MCF 10A (cell line): ENCODE results near the gene TTC23. TPM values are rescaled to one million over a fixed set of nuclear protein-coding genes. Genes with fewer than 3 reads are reported as not detected.

ENCODE experiments used
- BruUV-seq: library from RNA; stranded (reverse); fragments of 400-500 nt; replicated peaks from 2 replicates; lab custom pipeline; 2021; lab: Mats Ljungman, UMichigan
- CTCF ChIA-PET: fragments of 300-600 bp; sonication (Branson Sonifier 250); formaldehyde crosslinking; extraction: SDS; loops from one replicate; lab custom pipeline; 2021; ENCODE audit warnings: antibody characterized with exemption, inconsistent platforms; lab: Yijun Ruan, JAX
- POLR2A ChIA-PET: fragments of 300-600, 350-650 bp; sonication (Branson Sonifier 250); formaldehyde crosslinking; extraction: SDS; loops from one replicate; lab custom pipeline; 2020; ENCODE audit warnings: antibody characterized with exemption, inconsistent platforms; lab: Yijun Ruan, JAX
- DNase-seq: peaks from one replicate; pipeline ENCODE4 v3.0.0-alpha.2; 2018; ENCODE audit not compliant: unreplicated experiment
- H3K27ac Mint-ChIP-seq: one replicate; pipeline ENCODE4 v1.8.0; 2022; ENCODE audit warnings: mild to moderate bottlenecking, low read depth, mixed read lengths; ENCODE audit not compliant: unreplicated experiment
- H3K27me3 Mint-ChIP-seq: one replicate; pipeline ENCODE4 v1.8.0; 2022; ENCODE audit warnings: mixed read lengths; ENCODE audit not compliant: insufficient read depth, unreplicated experiment
- H3K36me3 Mint-ChIP-seq: one replicate; pipeline ENCODE4 v1.8.0; 2022; ENCODE audit warnings: mild to moderate bottlenecking, moderate library complexity, mixed read lengths; ENCODE audit not compliant: insufficient read depth, unreplicated experiment
- H3K4me1 Mint-ChIP-seq: one replicate; pipeline ENCODE4 v1.8.0; 2022; ENCODE audit warnings: mixed read lengths; ENCODE audit not compliant: insufficient read depth, unreplicated experiment
- H3K4me3 Mint-ChIP-seq: one replicate; pipeline ENCODE4 v1.8.0; 2022; ENCODE audit warnings: mild to moderate bottlenecking, moderate library complexity, mixed read lengths; ENCODE audit not compliant: unreplicated experiment
- H3K9me3 Mint-ChIP-seq: one replicate; pipeline ENCODE4 v1.8.0; 2022; ENCODE audit warnings: mixed read lengths; ENCODE audit not compliant: unreplicated experiment
- CTCF ChIP-seq: fragments of 200-600 bp; IDR thresholded peaks from one replicate; pipeline ENCODE4 v1.8.0; 2022; ENCODE audit warnings: antibody characterized with exemption, mild to moderate bottlenecking; ENCODE audit not compliant: unreplicated experiment
- intact Hi-C: fragments of 100-400 bp; cut with micrococcal nuclease; formaldehyde crosslinking; loops from 2 replicates; pipeline ENCODE4 v1.14.1; 2022
- total RNA-seq: library from RNA; stranded (reverse); gene quantifications from 2 replicates; pipeline ENCODE4 v1.2.3, GENCODE V29; 2022

Gene TTC23
- total RNA-seq, 1 experiment from 2014 or later = 15.1 TPM

GRCh38 chr15:99146661-99147060 is 102.7 kb downstream of the TTC23 start:
- no TSS peak for BruUV-seq
- H3K36me3 Mint-ChIP-seq = peaks cover 26% of the 10 kb centered on the region
- H3K9me3 Mint-ChIP-seq = no peaks in the 10 kb centered on the region
- CTCF ChIA-PET = interaction anchor here (0.7 to 1.9 kb wide), 2 partner anchors 46 to 70 kb away, joined by 3 to 6 read pairs; no protein-coding TSS in a partner anchor
- no peak overlapping the region for H3K4me3 Mint-ChIP-seq
- intact Hi-C loops = no loop called here
- TF ChIP-seq CTCF = no peak
- no peaks in the 10 kb centered on the region for H3K4me1 Mint-ChIP-seq
- H3K27ac Mint-ChIP-seq = no peak overlapping the region
- DNase-seq = no peak
- POLR2A ChIA-PET = no interaction called here
- H3K27me3 Mint-ChIP-seq = no peaks in the 10 kb centered on the region

DNA sequence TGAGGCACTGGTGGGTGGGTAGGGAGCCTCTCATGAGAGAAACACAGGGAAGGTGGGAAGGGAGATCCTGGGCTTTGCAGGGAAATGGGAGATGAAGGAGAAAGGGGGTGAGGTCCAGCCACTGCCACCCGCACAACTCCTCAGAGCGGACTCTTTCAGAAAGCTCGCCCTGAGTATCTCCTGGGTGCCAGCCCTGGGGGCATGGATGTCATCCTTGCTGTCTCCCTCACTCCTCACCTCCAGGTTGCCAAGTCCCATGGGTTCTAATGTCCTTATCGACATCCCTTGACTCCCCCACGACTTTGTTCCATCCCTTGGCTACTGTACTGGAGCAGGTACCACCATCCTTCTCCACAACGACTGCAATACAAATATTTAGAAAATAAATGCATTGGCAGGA is 103.6 kb downstream of the TTC23 start:
- POLR2A ChIA-PET = no interaction called here
- TF ChIP-seq CTCF = no peak
- Mint-ChIP-seq H3K4me1 (no peaks in the 10 kb centered on the region), H3K27ac (no peak overlapping the region), H3K9me3 (no peaks in the 10 kb centered on the region), H3K27me3 (no peaks in the 10 kb centered on the region), H3K4me3 (no peak overlapping the region), H3K36me3 (peaks cover 21% of the 10 kb centered on the region)
- BruUV-seq = no TSS peak
- DNase-seq = no peak
- CTCF ChIA-PET = interaction anchor here (0.6 to 1.9 kb wide), 3 partner anchors 17 to 967 kb away, joined by 3 to 6 read pairs (median 3); no protein-coding TSS in a partner anchor
- intact Hi-C loops = no loop called here

GRCh38 chr15:99145005-99145404 is 104.4 kb downstream of the TTC23 start:
- no peak for DNase-seq
- Mint-ChIP-seq H3K27me3 (no peaks in the 10 kb centered on the region), H3K4me3 (no peak overlapping the region), H3K27ac (no peak overlapping the region), H3K4me1 (no peaks in the 10 kb centered on the region), H3K36me3 (peaks cover 21% of the 10 kb centered on the region), H3K9me3 (no peaks in the 10 kb centered on the region)
- no TSS peak for BruUV-seq
- no peak for TF ChIP-seq CTCF
- ChIA-PET CTCF (interaction anchor here (0.6 to 1.9 kb wide), 3 partner anchors 18 to 967 kb away, joined by 3 to 6 read pairs (median 3); no protein-coding TSS in a partner anchor), POLR2A (no interaction called here)
- intact Hi-C loops = no loop called here

DNA sequence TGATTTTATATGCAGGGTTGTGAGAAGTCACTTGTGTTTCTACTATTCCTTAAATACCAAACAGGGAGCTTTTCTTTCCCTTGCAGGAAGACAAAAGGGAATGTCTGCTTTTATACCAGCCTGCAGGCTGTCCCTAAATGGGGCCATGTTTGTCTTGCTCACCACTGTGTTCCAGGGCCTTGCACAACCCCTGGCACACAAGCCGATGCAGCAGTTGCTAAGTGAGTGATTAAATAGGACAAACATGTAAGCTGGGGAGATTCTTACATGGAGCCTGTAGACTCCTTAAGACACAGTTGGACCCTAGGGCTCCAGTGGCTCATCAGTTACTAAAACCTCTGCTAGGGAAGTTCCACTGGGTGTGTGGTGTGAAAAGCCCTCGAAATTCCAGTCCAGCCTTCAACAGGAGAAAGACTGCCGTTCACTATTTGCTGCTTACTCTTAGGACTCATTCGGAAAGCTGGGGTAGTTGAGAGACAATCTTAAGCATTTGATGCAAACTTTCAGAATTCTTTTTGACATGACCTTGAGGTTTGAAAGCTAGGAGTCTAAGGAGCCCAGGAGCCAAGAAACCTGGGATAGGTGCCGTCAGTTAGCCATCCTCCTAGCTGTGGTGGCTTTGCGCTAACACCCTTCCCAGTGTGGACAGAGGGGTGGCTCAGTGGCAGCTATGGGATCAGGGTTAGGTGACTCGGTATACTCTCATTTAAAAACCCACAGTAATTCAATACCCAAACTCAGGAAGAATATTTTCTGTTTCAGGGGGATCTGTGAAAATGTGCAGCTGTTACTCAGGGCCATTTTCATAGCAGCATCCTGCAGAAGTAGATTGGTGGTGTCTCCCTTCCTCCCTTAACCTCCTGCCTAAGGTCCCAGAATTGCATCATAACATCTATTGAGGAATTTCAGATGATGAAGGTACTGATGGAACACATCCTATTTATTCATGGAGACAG is 105.4 kb downstream of the TTC23 start:
- no peak overlapping the region for H3K4me3 Mint-ChIP-seq

More for the DNA sequence above, 105.4 kb downstream of the TTC23 start:
- no peak for TF ChIP-seq CTCF
- POLR2A ChIA-PET = interaction anchor here (0.7 to 1.1 kb wide), 3 partner anchors 20 to 107 kb away, joined by 3 read pairs; partner anchors contain the start of gene LRRC28
- CTCF ChIA-PET = interaction anchor here (0.5 to 2.0 kb wide), 4 partner anchors 43 to 1216 kb away, joined by 3 to 10 read pairs (median 4); no protein-coding TSS in a partner anchor
- peak; percentile 64 for DNase-seq
- no peaks in the 10 kb centered on the region for H3K4me1 Mint-ChIP-seq
- H3K27ac Mint-ChIP-seq = no peak overlapping the region
- H3K36me3 Mint-ChIP-seq = peaks cover 15% of the 10 kb centered on the region
- H3K9me3 Mint-ChIP-seq = no peaks in the 10 kb centered on the region
- H3K27me3 Mint-ChIP-seq = no peaks in the 10 kb centered on the region
- intact Hi-C loops = no loop called here
- BruUV-seq = no TSS peak
